Gastrocnemius medialis (tissue), 4 donors: Measurements from ENCODE around the gene NOTCH4. TPM values are rescaled to one million over a fixed set of nuclear protein-coding genes. Genes with fewer than 3 reads are reported as not detected.

ENCODE experiments used
- ATAC-seq, 2 donors: fragments of 150-250 bp; one replicate each; pipeline ENCODE4 v1.9.1; 2016
- DNase-seq, 2 donors: peaks; one replicate each; pipeline ENCODE4 v3.0.0-alpha.2; 2019
- H3K27ac ChIP-seq, 4 donors: fragments of 200-600 bp; sonication (generic); 1 replicate in 1 of 4; 2 replicates in 3 of 4; pipeline ENCODE4 v1.5.1; 2016 to 2018; ENCODE audit warnings: mild to moderate bottlenecking in 2 of 4, moderate library complexity in 1 of 4
- H3K27me3 ChIP-seq, 3 donors: fragments of 200-600 bp; sonication (generic) in 2 of 3; 1 replicate in 1 of 3; 2 replicates in 2 of 3; pipeline versions ENCODE4 v1.5.1 to v1.6.0; 2016 to 2019; ENCODE audit warnings: mild to moderate bottlenecking in 1 of 3, moderate library complexity in 1 of 3
- H3K36me3 ChIP-seq, 2 donors: fragments of 200-600 bp; sonication (generic) in 1 of 2; one replicate each; pipeline ENCODE4 v1.5.1; 2017 to 2018
- H3K4me1 ChIP-seq, 2 donors: fragments of 200-600 bp; sonication (generic) in 1 of 2; one replicate each; pipeline ENCODE4 v1.5.1; 2016 to 2017; ENCODE audit warnings: mild to moderate bottlenecking in 2 of 2
- H3K4me3 ChIP-seq, 4 donors: fragments of 200-600 bp; sonication (generic) in 3 of 4; 1 replicate in 1 of 4; 2 replicates in 3 of 4; pipeline ENCODE4 v1.5.1; 2016 to 2019; ENCODE audit warnings: mild to moderate bottlenecking in 2 of 4
- H3K9me3 ChIP-seq, 3 donors: fragments of 200-600 bp; sonication (generic) in 2 of 3; 1 replicate in 1 of 3; 2 replicates in 2 of 3; pipeline ENCODE4 v1.5.1; 2016 to 2019
- POLR2A ChIP-seq, 2 donors: fragments of 450-650 bp; IDR thresholded peaks; one replicate each; pipeline ENCODE4 v1.6.1; 2017; ENCODE audit warnings: antibody characterized with exemption in 2 of 2, mild to moderate bottlenecking in 2 of 2, moderate library complexity in 2 of 2
- in situ Hi-C, 4 donors: fragments of 200-750 bp; cut with MboI; loops; one replicate each; pipeline versions ENCODE4 v1.15.0 to v1.8.0; 2017; ENCODE audit warnings: low sequenced_read_pairs in 4 of 4
- intact Hi-C: fragments of 100-400 bp; cut with DNase I; formaldehyde crosslinking; loops from one replicate; pipeline ENCODE4 v1.15.1; 2023; ENCODE audit warnings: low total_unique reads
- total RNA-seq, 4 donors: library from RNA; depleted of rRNA; stranded (reverse); fragments of >200 nt; gene quantifications; one replicate each; pipeline versions ENCODE4 v1.1.0 to v1.2.3, GENCODE V29; 2016
- TF ChIP-seq, protein P1 (sequence below), 5 experiments: fragments of 450-650 bp in 3 of 5; fragments of 200-600 bp in 2 of 5; sonication (generic) in 2 of 5; IDR thresholded peaks in 4 of 5; conservative IDR thresholded peaks in 1 of 5; 1 replicate in 4 of 5; 2 replicates in 1 of 5; pipeline ENCODE4 v1.5.1; 2016 to 2019; ENCODE audit warnings: antibody characterized with exemption in 5 of 5, mild to moderate bottlenecking in 3 of 5, moderate library complexity in 3 of 5

Gene NOTCH4
- total RNA-seq, 4 donors from 2014 or later = 6.8 to 21.1 (median 14.8) TPM

DNA sequence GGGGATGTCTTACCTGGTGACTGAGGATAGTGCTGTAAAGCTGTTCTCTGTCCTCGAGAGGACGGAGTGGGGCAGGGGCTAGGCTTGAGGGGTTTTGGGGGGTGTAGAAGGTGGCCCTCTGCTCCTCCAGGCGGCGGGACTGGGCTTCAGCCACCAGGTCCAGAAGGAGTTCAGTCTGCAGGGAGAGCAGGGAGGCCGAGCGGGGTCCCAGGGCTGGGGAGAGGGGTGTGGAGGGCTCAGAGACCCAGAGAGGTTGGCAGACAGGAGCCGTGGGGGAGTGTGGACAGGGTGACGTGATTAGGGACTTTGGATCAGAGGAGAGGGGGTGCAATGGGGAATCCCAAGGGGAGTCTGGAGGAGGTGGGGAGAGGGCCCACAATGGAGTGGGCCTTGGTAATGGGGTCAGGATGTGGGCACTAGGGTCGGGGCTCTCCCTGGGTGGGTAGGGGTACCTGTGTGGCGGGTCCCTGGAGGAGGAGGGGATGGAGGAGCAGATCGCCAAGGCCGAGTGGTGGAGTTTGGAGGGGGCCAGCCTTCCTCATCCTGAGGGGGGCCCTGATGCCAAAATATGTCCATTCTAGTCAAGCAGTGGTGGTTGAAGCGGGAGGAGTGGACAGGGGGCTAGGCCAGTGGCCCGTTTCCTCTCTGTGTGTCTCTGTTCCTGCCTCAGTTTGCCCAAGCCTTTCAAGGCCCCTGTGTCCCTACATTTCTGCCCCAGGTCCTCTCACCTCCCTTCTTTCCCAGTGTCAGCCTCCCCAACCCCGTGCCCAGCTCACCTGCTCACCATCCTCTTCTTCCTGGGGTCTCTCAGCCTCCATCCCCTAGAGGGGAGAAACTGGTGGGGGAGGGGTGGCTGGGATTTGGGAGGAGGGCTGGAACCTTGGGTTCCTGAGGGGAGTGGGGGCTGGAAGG, 31.9 kb downstream of the NOTCH4 start:
- peaks cover 0 to 3% of the 10 kb centered on the region in 2 donors for H3K36me3 ChIP-seq
- DNase-seq (no peak), ATAC-seq (no peak)
- H3K27ac ChIP-seq = peak overlapping the region; percentile 96 to 99 (median 98)
- intact Hi-C loops = loop anchor here (10.0 kb wide), 1 partner anchor 1477 kb away; the partner anchor contains the start of gene MDC1
- H3K27me3 ChIP-seq = no peaks in the 10 kb centered on the region
- in situ Hi-C loops = loop anchor here in 3 of 4 donors (5.0 to 25.0 kb wide), 8 partner anchors 65 to 1580 kb away; partner anchors contain the start of genes BRD2 (in 3 of the 3), HLA-DMA (in 3 of the 3), APOM (in 2 of the 3) and ATF6B (in 2 of the 3)
- TF ChIP-seq, protein P1, sequence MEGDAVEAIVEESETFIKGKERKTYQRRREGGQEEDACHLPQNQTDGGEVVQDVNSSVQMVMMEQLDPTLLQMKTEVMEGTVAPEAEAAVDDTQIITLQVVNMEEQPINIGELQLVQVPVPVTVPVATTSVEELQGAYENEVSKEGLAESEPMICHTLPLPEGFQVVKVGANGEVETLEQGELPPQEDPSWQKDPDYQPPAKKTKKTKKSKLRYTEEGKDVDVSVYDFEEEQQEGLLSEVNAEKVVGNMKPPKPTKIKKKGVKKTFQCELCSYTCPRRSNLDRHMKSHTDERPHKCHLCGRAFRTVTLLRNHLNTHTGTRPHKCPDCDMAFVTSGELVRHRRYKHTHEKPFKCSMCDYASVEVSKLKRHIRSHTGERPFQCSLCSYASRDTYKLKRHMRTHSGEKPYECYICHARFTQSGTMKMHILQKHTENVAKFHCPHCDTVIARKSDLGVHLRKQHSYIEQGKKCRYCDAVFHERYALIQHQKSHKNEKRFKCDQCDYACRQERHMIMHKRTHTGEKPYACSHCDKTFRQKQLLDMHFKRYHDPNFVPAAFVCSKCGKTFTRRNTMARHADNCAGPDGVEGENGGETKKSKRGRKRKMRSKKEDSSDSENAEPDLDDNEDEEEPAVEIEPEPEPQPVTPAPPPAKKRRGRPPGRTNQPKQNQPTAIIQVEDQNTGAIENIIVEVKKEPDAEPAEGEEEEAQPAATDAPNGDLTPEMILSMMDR (IDR thresholded peaks at IDR 0.05 in 4 of 5, conservative IDR thresholded peaks at IDR 0.05 in 1 of 5) = no peak
- TF ChIP-seq POLR2A (IDR thresholded peaks at IDR 0.05) = no peak
- H3K9me3 ChIP-seq = no peaks in the 10 kb centered on the region
- H3K4me1 ChIP-seq = peaks cover 35 to 41% of the 10 kb centered on the region in 2 donors
- H3K4me3 ChIP-seq = peak overlapping the region in 3 of 4 donors; percentile 7 to 29 (median 28)

DNA sequence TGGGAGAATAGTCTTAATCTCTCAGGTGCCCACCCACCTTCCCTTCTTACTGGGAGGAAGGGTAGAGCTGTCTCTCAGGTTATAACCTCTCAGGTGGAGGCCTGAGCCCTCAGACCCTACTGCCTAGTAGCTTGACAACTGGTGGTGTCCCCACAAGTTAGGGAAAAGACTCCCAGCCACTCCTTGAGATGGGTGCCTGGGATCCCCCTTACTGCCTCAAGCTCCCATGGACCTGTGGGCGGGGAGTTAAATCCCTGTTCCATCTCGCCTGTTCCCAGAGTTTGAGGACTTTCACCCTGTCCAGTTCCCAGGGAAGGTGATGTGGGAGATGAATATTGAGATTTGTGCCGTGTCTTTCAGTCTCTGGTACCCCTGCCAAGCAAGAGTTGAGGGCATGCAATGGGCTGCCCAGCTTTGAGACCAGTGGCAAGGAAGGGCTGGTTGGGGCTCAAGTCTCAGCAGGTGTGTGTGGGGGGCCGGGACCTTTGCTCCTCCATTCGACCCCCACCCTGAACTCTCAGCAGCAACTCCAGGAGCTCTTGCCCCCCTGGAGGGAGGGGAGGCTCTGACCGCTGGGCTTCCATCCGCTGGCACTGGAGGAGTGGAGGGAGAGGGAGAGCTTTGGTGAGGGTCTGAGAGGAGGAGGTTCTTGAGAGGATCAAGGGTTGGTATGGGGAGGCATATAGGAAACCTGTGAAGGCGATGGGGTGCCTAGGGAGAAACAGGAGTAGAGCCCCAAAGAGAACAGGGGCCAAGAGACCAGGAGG, 32.8 kb downstream of the NOTCH4 start:
- Histone ChIP-seq H3K4me3 (peak overlapping the region; percentile 71 to 87 (median 78)), H3K9me3 (no peaks in the 10 kb centered on the region), H3K4me1 (peaks cover 34 to 45% of the 10 kb centered on the region in 2 donors), H3K27me3 (no peaks in the 10 kb centered on the region), H3K27ac (peak overlapping the region; percentile 96 to 99 (median 98)), H3K36me3 (peaks cover 0 to 5% of the 10 kb centered on the region in 2 donors)
- ATAC-seq (no peak), DNase-seq (no peak)
- in situ Hi-C loops = loop anchor here in 3 of 4 donors (5.0 to 25.0 kb wide), 8 partner anchors 64 to 1579 kb away; partner anchors contain the start of genes BRD2 (in 3 of the 3), HLA-DMA (in 3 of the 3), APOM (in 2 of the 3) and ATF6B (in 2 of the 3)
- intact Hi-C loops = loop anchor here (10.0 kb wide), 1 partner anchor 1476 kb away; the partner anchor contains the start of gene MDC1
- TF ChIP-seq, protein P1 (IDR thresholded peaks at IDR 0.05 in 4 of 5, conservative IDR thresholded peaks at IDR 0.05 in 1 of 5) = no peak
- no peak for TF ChIP-seq POLR2A (IDR thresholded peaks at IDR 0.05)

DNA sequence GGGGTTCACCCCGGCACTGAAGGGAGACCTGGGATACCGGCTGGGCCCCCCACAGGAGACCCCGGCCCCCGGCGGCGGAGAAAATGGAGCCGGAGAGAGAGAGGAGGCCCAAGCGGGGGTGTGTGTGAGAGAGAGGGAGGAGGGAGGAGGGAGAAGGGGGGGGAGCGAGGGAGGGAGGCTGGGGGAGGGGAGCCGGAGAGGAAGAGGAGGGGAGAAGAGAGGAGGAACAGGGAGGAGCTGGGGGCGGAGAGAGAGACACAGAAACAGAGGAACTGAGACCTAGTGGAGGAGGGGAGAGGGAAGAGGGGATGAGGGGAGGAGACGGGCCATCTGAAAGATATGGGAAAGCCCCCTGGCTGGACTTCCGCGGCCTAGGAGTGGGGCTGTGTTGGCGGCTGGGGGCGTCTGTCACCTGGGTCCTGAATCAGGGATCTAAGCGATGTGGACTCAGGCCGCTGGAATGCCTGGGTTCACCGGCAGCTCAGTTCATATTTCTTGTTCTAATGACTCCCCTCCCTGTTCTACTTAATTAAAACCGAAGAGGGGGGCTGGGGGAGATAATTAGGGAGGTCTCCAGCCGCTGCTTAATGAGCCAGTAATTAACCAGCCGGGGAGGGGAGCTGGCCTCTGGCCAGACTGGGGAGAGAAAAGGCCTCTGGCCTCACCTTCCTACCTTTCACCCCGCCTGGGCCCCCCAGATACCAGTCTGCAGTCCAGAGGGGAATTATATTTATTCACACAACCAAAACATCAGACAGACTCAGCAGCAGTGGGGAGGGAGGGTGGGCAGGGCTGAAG, 33.6 kb downstream of the NOTCH4 start, which contains the start of gene PBX2:
Gene PBX2 (minus strand): TSS at position 149 of the 798 bp plus-strand sequence. CDS start 287 bp downstream, outside the sequence.
- in situ Hi-C loops = loop anchor here in 3 of 4 donors (5.0 to 25.0 kb wide), 8 partner anchors 63 to 1578 kb away; partner anchors contain the start of genes BRD2 (in 3 of the 3), HLA-DMA (in 3 of the 3), APOM (in 2 of the 3) and ATF6B (in 2 of the 3)
- no peaks in the 10 kb centered on the region for H3K9me3 ChIP-seq
- DNase-seq = peak; percentile 94
- H3K27ac ChIP-seq = peak within 1 kb of the TSS; percentile 96 to 99 (median 98)
- H3K4me1 ChIP-seq = peaks cover 37 to 53% of the 10 kb centered on the region in 2 donors
- intact Hi-C loops = loop anchor here (10.0 kb wide), 1 partner anchor 1475 kb away; the partner anchor contains the start of gene MDC1
- TF ChIP-seq POLR2A (IDR thresholded peaks at IDR 0.05) = peak; percentile 72 to 90
- TF ChIP-seq, protein P1 (IDR thresholded peaks at IDR 0.05 in 4 of 5, conservative IDR thresholded peaks at IDR 0.05 in 1 of 5) = no peak
- no peaks in the 10 kb centered on the region for H3K27me3 ChIP-seq
- ATAC-seq = peak; percentile 83 to 89
- H3K36me3 ChIP-seq = peaks cover 0 to 5% of the 10 kb centered on the region in 2 donors
- H3K4me3 ChIP-seq = peak within 1 kb of the TSS; percentile 71 to 87 (median 78)
